K562 (cell line): ENCODE results near the gene GINS2. TPM values are rescaled to one million over a fixed set of nuclear protein-coding genes. Genes with fewer than 3 reads are reported as not detected.
A peak's percentile ranks its signal among the peaks of the same experiment; 100 is the strongest.

ENCODE experiments used
- ATAC-seq: fragments of 200-7000 bp; cut with Tn5 transposase; 3 replicates; pipeline ENCODE4 v1.9.1; 2020; ENCODE audit warnings: moderate library complexity
- BruUV-seq: library from RNA; stranded (reverse); fragments of 400-500 nt; replicated peaks from 2 replicates; lab custom pipeline; 2021; lab: Mats Ljungman, UMichigan
- CTCF ChIA-PET: fragments of 300-600 bp; formaldehyde crosslinking; extraction: SDS; loops from one replicate; lab custom pipeline; 2021; ENCODE audit warnings: low intra/inter-chr PET ratio; lab: Yijun Ruan, JAX
- POLR2A ChIA-PET: fragments of 300-600, 350-650 bp; sonication (Branson Sonifier 250); formaldehyde crosslinking; extraction: SDS; loops from one replicate; lab custom pipeline; 2021; ENCODE audit warnings: antibody characterized with exemption, inconsistent platforms; lab: Yijun Ruan, JAX
- DNase-seq, 4 experiments: peaks; one replicate each; pipeline versions ENCODE4 v3.0.0 to v3.0.0-alpha.2; 2011 to 2018; ENCODE audit warnings: low spot score in 3 of 4, mixed read lengths in 3 of 4; ENCODE audit errors: extremely low read depth in 1 of 4
- FAIRE-seq: peaks from 2 replicates; lab custom pipeline; 2011; peaks lifted over from hg19 to GRCh38; lab: Jason Lieb, UNC
- H2AFZ ChIP-seq: 2 replicates; pipeline ENCODE4 v1.6.0; 2011; ENCODE audit warnings: low read depth, low read length, control low read depth, inconsistent platforms
- H3K27ac ChIP-seq: fragments of 200-600 bp; 3 replicates; pipeline ENCODE4 v1.8.0; 2011; ENCODE audit warnings: low read depth, mild to moderate bottlenecking, control low read depth, inconsistent platforms, low read length, moderate library complexity, mixed read lengths; ENCODE audit errors: extremely low read depth
- H3K27me3 ChIP-seq, 2 experiments: fragments of 300-600 bp in 1 of 2; 2 replicates in 1 of 2; 3 replicates in 1 of 2; pipeline versions ENCODE4 v1.6.0 to v1.8.0; 2011; ENCODE audit warnings: inconsistent platforms in 2 of 2, low read length in 2 of 2, mild to moderate bottlenecking in 1 of 2, mixed read lengths in 1 of 2, moderate library complexity in 1 of 2; ENCODE audit not compliant: control insufficient read depth in 2 of 2, insufficient read depth in 2 of 2
- H3K36me3 ChIP-seq: fragments of 300-600 bp; 3 replicates; pipeline ENCODE4 v1.8.0; 2011; ENCODE audit warnings: mild to moderate bottlenecking, low read length, inconsistent platforms; ENCODE audit not compliant: control insufficient read depth, insufficient read depth
- H3K4me1 ChIP-seq, 2 experiments: fragments of 200-600 bp in 1 of 2; replicated peaks in 1 of 2; 2 replicates in 1 of 2; 3 replicates in 1 of 2; pipeline versions ENCODE4 v1.5.1 to v1.8.0; 2011; ENCODE audit warnings: inconsistent platforms in 2 of 2, low read length in 2 of 2, mild to moderate bottlenecking in 1 of 2, mixed read lengths in 1 of 2, moderate library complexity in 1 of 2; ENCODE audit not compliant: control insufficient read depth in 2 of 2, insufficient read depth in 2 of 2
- H3K4me2 ChIP-seq: 2 replicates; pipeline ENCODE4 v1.6.1; 2011; ENCODE audit warnings: low read length, control low read depth, inconsistent platforms, mixed read lengths; ENCODE audit not compliant: insufficient read depth
- H3K4me3 ChIP-seq: fragments of 200-600 bp; sonication (generic), shearing (Covaris generic); 2 replicates; pipeline ENCODE4 v1.5.1; 2016; ENCODE audit warnings: control low read depth, inconsistent platforms
- H3K79me2 ChIP-seq: fragments of 200-600 bp; 3 replicates; pipeline ENCODE4 v1.8.0; 2011; ENCODE audit warnings: low read length, inconsistent platforms; ENCODE audit not compliant: control insufficient read depth, insufficient read depth
- H3K9ac ChIP-seq, 2 experiments: 2 replicates each; pipeline versions ENCODE4 v1.6.0 to v1.6.1; 2011; ENCODE audit warnings: low read depth in 2 of 2, low read length in 2 of 2, control low read depth in 1 of 2, inconsistent platforms in 1 of 2, mild to moderate bottlenecking in 1 of 2, mixed read lengths in 1 of 2; ENCODE audit not compliant: insufficient read depth in 1 of 2
- H3K9me1 ChIP-seq: one replicate; pipeline ENCODE4 v1.6.0; 2011; ENCODE audit warnings: inconsistent platforms, mild to moderate bottlenecking, low read length, moderate library complexity; ENCODE audit not compliant: control insufficient read depth, insufficient read depth
- H3K9me3 ChIP-seq: replicated peaks from 2 replicates; pipeline ENCODE4 v1.5.1; 2011; ENCODE audit warnings: low read depth, low read length, inconsistent platforms; ENCODE audit not compliant: control insufficient read depth, insufficient read depth
- H4K20me1 ChIP-seq: replicated peaks from 2 replicates; pipeline ENCODE4 v1.6.1; 2011; ENCODE audit warnings: low read length, inconsistent platforms, mixed read lengths; ENCODE audit not compliant: control insufficient read depth, insufficient read depth
- RAD51 ChIP-seq: fragments of 450-650 bp; IDR thresholded peaks from 2 replicates; pipeline ENCODE4 v1.7.1; 2016; ENCODE audit warnings: low read depth, mild to moderate bottlenecking, borderline replicate concordance
- TAF1 ChIP-seq: IDR thresholded peaks from 2 replicates; pipeline ENCODE4 v1.6.1; 2011; ENCODE audit warnings: mild to moderate bottlenecking, low read length, moderate library complexity; ENCODE audit not compliant: insufficient read depth, control insufficient read depth, severe bottlenecking; ENCODE audit errors: extremely low read depth
- WGBS: fragments of 100-300 bp; shearing (Covaris generic); methylation state at CpG from one replicate; pipeline ENCODE4 v1.1.6; 2016; ENCODE audit warnings: low coverage, mixed read lengths; ENCODE audit not compliant: insufficient coverage; ENCODE audit errors: missing lambda C conversion rate; 5-methylcytosine and 5-hydroxymethylcytosine counted together
- in situ Hi-C: fragments of 300-500 bp; cut with MboI; formaldehyde crosslinking; loops from 4 replicates; pipeline ENCODE4 v1.15.0; 2018; ENCODE audit warnings: inconsistent platforms, mixed read lengths
- intact Hi-C: fragments of 100-400 bp; cut with micrococcal nuclease; formaldehyde crosslinking; loops from 2 replicates; pipeline ENCODE4 v1.14.2; 2022
- polyA plus RNA-seq, 8 experiments: library from polyadenylated mRNA; depleted of rRNA in 4 of 8; stranded (reverse) in 5 of 8; unstranded in 3 of 8; fragments of >200 nt; fragmentation: Nextera tagmentation in 2 of 8; fragmentation: Illumina TruSeq in 1 of 8; extraction: Ambion mirVana in 2 of 8; extraction: Trizol in 1 of 8; gene quantifications; 2 replicates each; pipeline versions ENCODE4 v1.2.1 to v1.2.3, GENCODE V29; 2011 to 2014; ENCODE audit warnings: inconsistent platforms in 1 of 8, missing spikeins in 1 of 8
- total RNA-seq, 7 experiments: library from RNA; depleted of rRNA in 6 of 7; stranded (reverse); fragments of >200 nt in 6 of 7; fragmentation: Illumina TruSeq in 2 of 7; extraction: Trizol in 2 of 7; gene quantifications; 2 replicates each; pipeline versions ENCODE4 v1.2.1 to v1.2.3, GENCODE V29; 2011 to 2021; ENCODE audit warnings: low replicate concordance in 1 of 7
- TF ChIP-seq, protein P1 (sequence below), 2 experiments: fragments of 450-650 bp; IDR thresholded peaks; 2 replicates each; pipeline ENCODE4 v1.6.1; 2016; ENCODE audit warnings: mild to moderate bottlenecking in 2 of 2, borderline replicate concordance in 1 of 2, low read depth in 1 of 2, moderate library complexity in 1 of 2
- TF ChIP-seq, protein P2 (sequence below): fragments of 200-800 bp; sonication (Bioruptor generic); IDR thresholded peaks from 2 replicates; pipeline ENCODE4 v1.6.1; 2017; ENCODE audit warnings: missing genetic modification characterization, missing compliant biosample characterization
- TF ChIP-seq, protein P3 (sequence below): fragments of 450-650 bp; formaldehyde crosslinking; IDR thresholded peaks from 2 replicates; pipeline ENCODE4 v1.4.0; 2020; ENCODE audit warnings: mild to moderate bottlenecking, mixed read lengths
- TF ChIP-seq, protein P4 (sequence below): sonication (generic); formaldehyde crosslinking; IDR thresholded peaks from 2 replicates; pipeline ENCODE4 v1.9.0; 2022; ENCODE audit warnings: mild to moderate bottlenecking, missing genetic modification reagents

GINS2 gene
- total and polyA plus RNA-seq, 9 of the 15 experiments (the other 6 are each of a cell fraction or from before 2014, with no cell fraction given): 40.4 to 76.2 (median 44.6) TPM

DNA sequence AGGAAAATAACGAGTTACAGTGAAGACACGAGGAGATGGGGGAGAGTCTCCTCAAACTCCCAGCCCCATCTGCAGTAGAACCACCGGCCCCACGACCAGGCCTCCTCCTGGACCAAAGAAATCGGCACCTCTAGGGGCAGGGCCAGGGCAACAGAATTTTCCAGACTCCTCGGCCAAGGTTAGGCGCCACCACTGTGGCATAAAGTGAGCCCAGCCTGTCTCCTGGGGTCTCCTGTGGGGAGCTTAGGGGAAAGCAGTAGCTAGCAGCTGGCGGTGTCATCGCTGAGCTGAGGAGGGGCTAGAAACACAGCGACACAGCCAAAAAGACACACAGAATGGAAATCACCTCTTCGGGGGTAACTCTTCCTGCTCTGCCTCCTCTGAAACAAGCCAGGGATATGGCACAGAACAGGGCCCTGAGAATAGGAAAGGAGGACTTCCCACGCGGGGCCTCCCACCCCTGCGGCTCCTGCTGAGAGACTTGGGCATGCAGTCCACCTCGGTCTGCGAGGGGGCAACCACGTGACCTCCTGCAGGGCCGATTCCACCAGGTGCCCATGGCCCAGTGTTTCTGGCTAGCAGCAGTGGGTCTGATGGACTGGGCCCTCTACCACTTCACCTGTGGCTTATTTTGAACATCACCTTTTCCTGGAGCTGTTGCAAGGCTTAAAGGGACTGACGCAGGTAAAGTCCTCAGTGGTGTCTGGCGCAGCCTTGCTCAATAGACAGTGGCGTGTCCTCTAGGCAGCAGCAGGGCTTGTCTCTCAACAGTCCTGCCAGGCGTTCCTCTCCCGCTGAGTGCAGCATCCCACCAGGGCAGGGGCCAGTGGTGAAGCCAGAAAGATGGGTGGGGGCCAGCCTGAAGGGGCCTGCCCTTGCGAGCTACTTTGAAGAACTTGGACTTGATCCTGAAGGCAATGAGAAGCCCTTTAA, 6.7 kb upstream of the GINS2 start:
- peak overlapping the region in 1 of 2 experiments; percentile 73; a peak in 2 of 4 replicates for H3K9ac ChIP-seq
- H3K4me3 ChIP-seq: no peak overlapping the region
- ChIA-PET POLR2A (interaction anchor here (0.7 to 1.2 kb wide), 3 partner anchors 14 to 34 kb away, joined by 3 to 4 read pairs (median 3); no protein-coding TSS in a partner anchor), CTCF (no interaction called here)
- FAIRE-seq: no peak
- BruUV-seq: no TSS peak
- no peak overlapping the region for H3K4me2 ChIP-seq
- H4K20me1 ChIP-seq: 0 out of 2 replicates have a peak, but pooled peaks cover 2% of the 10 kb centered on the region
- no peak for DNase-seq
- H3K27me3 ChIP-seq: peaks cover 12 to 36% of the 10 kb centered on the region in 2 experiments; a peak in 4 of 5 replicates
- intact Hi-C loops (no loop called here), in situ Hi-C loops (no loop called here)
- no peaks in the 10 kb centered on the region for H3K9me3 ChIP-seq
- no peaks in the 10 kb centered on the region for H3K79me2 ChIP-seq
- no peak overlapping the region for H3K27ac ChIP-seq
- H3K9me1 ChIP-seq: peaks cover 3% of the 10 kb centered on the region
- H2AFZ ChIP-seq: no peak overlapping the region
- no peaks in the 10 kb centered on the region for H3K36me3 ChIP-seq
- no peak for ATAC-seq
- peaks cover 13 to 25% of the 10 kb centered on the region in 2 experiments for H3K4me1 ChIP-seq
- 28% methylated on average over 24 of the region's 24 CpGs for WGBS
- TF ChIP-seq, protein P1, sequence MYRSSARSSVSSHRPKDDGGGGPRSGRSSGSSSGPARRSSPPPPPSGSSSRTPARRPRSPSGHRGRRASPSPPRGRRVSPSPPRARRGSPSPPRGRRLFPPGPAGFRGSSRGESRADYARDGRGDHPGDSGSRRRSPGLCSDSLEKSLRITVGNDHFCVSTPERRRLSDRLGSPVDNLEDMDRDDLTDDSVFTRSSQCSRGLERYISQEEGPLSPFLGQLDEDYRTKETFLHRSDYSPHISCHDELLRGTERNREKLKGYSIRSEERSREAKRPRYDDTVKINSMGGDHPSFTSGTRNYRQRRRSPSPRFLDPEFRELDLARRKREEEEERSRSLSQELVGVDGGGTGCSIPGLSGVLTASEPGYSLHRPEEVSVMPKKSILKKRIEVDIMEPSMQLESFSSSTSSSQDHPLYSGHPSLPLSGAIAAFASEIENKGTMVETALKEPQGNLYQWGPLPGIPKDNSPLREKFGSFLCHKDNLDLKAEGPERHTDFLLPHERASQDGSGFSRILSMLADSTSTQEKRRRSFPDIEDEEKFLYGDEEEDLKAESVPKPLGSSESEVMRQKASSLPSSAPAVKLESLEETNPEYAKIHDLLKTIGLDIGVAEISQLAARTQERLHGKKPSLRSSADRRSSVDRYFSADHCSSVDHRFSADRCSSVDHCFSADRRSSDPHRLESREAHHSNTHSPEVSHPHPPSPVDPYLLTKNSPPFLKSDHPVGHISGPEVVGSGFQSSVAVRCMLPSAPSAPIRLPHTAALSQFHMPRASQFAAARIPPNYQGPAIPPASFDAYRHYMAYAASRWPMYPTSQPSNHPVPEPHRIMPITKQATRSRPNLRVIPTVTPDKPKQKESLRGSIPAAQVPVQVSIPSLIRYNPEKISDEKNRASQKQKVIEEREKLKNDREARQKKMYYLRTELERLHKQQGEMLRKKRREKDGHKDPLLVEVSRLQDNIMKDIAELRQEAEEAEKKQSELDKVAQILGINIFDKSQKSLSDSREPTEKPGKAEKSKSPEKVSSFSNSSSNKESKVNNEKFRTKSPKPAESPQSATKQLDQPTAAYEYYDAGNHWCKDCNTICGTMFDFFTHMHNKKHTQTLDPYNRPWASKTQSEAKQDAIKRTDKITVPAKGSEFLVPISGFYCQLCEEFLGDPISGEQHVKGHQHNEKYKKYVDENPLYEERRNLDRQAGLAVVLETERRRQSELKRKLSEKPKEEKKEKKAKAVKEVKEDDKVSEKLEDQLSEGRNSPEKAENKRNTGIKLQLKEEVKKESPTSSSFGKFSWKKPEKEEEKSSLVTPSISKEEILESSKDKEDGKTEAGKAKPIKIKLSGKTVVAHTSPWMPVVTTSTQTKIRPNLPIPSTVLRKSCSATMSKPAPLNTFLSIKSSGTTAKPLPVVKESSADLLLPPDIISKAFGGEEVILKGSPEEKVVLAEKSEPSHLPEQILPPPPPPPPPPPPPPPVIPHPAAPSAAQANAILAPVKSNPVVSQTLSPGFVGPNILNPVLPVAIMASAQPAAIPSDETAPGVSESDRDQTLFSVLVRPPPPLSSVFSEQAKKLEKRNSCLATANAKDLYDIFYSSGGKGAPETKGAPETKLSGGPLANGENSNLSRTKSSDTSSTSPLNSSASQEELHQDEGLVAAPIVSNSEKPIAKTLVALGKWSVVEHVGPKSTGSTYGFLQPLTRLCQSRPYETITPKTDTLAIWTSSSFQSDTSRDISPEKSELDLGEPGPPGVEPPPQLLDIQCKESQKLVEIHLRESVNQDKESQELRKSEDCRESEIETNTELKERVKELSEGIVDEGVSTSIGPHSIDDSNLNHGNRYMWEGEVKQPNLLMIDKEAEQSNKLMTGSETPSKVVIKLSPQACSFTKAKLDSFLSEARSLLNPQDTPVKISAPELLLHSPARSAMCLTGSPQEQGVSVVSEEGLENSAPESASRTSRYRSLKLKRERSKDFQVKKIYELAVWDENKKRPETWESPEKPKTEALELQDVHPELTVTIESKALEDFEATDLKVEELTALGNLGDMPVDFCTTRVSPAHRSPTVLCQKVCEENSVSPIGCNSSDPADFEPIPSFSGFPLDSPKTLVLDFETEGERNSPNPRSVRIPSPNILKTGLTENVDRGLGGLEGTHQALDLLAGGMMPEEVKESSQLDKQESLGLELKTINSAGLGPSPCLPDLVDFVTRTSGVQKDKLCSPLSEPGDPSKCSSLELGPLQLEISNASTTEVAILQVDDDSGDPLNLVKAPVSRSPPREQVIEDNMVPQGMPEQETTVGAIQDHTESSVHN (IDR thresholded peaks at IDR 0.05; ENCODE audit: borderline replicate concordance in 1 of 2, low read depth in 1 of 2): no peak
- TF ChIP-seq, protein P2, sequence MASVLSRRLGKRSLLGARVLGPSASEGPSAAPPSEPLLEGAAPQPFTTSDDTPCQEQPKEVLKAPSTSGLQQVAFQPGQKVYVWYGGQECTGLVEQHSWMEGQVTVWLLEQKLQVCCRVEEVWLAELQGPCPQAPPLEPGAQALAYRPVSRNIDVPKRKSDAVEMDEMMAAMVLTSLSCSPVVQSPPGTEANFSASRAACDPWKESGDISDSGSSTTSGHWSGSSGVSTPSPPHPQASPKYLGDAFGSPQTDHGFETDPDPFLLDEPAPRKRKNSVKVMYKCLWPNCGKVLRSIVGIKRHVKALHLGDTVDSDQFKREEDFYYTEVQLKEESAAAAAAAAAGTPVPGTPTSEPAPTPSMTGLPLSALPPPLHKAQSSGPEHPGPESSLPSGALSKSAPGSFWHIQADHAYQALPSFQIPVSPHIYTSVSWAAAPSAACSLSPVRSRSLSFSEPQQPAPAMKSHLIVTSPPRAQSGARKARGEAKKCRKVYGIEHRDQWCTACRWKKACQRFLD: no peak
- TF ChIP-seq, protein P3, sequence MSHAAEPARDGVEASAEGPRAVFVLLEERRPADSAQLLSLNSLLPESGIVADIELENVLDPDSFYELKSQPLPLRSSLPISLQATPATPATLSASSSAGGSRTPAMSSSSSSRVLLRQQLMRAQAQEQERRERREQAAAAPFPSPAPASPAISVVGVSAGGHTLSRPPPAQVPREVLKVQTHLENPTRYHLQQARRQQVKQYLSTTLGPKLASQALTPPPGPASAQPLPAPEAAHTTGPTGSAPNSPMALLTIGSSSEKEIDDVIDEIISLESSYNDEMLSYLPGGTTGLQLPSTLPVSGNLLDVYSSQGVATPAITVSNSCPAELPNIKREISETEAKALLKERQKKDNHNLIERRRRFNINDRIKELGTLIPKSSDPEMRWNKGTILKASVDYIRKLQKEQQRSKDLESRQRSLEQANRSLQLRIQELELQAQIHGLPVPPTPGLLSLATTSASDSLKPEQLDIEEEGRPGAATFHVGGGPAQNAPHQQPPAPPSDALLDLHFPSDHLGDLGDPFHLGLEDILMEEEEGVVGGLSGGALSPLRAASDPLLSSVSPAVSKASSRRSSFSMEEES (CRISPR knock-in tag): 0 out of 2 replicates have a peak, but pooled peaks have one; percentile 2
- TF ChIP-seq TAF1 (no peak), RAD51 (peak; percentile 61; the same call in 1 of the 2 replicates)
- TF ChIP-seq, protein P4, sequence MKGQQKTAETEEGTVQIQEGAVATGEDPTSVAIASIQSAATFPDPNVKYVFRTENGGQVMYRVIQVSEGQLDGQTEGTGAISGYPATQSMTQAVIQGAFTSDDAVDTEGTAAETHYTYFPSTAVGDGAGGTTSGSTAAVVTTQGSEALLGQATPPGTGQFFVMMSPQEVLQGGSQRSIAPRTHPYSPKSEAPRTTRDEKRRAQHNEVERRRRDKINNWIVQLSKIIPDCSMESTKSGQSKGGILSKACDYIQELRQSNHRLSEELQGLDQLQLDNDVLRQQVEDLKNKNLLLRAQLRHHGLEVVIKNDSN: peak; percentile 49
